GM18507 (cell line): ENCODE measurements around the gene THSD4.
"Not testable (repeated sequence)": the region's sequence is repeated elsewhere in the genome, so short reads cannot be mapped to it uniquely, and the experiment has no call there.

Experiments
- DNase-seq: peaks from one replicate; pipeline ENCODE4 v3.0.0; 2011; ENCODE audit warnings: low read depth; ENCODE audit not compliant: insufficient read length; ENCODE audit errors: extremely low spot score
- FAIRE-seq: peaks from 2 replicates; lab custom pipeline; 2011; peaks lifted over from hg19 to GRCh38; lab: Jason Lieb, UNC

The THSD4 gene

DNA sequence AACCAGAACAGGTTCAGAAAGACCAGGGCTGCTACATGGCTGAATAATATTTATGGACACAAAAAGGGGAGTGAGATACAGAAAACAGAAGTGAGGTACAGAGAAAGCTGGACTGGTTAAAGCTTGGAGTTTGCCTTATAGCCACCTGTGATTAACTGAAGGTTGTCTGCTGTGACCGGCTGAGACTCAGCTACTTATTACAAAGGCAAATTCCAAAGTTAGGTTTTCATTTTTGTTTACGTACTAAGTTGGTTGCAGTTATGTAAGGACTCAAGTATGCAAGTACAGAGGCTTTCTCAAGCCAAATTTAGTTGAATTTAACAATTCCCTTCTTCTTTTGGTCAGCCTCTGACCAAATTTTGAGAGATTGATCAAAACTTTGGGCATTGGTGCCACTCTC is 264.6 kb downstream of the THSD4 start:
- FAIRE-seq, result no peak
- no peak for DNase-seq

DNA sequence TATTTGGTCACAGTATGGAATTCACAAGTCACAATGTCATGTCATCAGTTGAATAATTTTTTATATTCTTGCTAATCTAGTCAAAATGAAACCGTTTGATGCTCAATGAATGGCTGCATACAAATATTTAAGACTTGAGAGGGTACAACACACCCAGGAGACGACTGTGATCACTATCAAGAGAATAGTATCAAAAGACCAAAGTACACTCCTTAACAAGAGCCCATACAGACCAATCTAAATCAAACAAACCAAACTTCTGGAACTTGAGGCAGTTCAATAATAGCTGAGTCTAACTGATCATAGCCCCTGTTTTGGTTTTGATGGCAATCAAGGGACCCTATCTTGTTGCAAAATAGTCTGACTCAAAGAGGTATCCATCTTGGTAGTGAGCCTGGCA is 265.1 kb downstream of the THSD4 start:
- FAIRE-seq (no peak), DNase-seq (no peak)

DNA sequence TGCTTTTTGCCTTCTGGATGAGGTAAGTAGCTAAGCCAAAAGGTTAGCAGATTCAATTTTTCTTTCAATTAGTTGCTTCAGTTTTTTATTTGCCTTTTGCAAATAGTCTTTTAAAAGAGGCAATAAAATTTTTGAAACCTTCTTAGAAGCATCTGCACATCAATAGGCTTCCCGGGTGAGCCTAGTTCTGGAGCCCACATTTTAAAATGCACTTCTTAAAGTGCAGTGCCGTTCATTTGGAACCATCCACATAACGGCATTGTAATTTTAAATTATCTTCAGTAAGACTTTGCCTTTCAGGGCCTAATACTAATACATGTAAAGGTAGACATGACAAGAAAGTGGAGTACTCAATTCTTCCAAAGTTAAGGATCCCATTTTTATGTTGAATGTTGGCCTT is 269.2 kb downstream of the THSD4 start:
- no peak for FAIRE-seq
- DNase-seq, result no peak

DNA sequence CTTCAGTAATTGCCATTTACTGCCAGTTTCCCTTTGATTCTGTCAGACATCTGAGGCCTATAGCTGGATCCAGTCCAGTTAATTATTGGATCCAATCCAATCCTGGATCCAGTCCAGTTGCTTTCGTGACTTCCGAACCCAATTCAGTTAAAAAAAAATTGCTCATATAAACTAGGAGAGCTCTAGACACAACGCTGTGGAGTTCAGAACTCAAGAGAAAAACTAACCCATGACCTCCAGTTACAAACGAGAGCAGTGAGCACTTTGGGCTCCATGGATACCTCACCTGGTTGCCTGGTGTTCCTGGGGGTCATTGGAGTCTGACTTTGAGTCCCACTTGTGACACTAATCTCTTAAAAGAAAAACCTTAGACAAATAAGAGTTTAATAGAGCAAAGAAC is 269.8 kb downstream of the THSD4 start:
- FAIRE-seq (no peak), DNase-seq (no peak)

DNA sequence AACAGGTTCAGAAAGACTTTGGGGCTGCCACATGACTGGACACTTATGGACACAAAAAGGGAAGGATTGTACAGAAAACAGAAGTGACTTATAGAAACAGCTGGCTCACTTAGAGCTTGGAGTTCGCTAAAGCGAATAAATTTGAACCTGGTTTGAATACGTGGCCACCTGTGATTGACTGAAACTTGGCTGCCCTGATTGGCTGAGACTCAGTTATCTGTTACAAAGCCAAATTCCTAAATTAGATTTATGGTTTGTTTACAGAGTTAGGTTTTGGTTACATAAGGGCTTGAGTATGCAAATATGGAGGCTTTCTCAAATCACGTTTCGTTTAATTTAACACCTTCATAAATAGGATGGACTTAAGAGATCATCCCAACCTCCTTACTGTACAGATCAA is 270.2 kb downstream of the THSD4 start:
- no peak for DNase-seq
- no peak for FAIRE-seq

DNA sequence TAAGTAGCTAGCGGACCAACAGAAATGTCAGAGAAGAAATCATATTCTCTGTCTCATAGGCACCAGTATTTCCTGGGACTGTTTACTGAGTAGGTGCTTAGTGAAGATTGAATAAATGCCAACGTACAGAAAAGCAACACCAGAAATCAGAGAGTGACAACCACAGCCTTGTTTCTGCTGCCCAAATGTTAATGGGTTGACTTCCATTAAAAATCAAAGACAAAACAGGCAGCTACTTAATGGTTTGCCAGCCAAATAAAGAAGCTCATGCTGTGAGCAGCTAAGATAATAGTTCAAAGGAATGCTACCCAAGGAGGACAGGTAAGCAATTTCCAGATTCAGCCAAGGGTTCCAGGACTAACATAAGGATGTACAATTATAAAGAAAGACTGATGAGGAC is 270.7 kb downstream of the THSD4 start:
- FAIRE-seq, result no peak
- DNase-seq, result no peak

DNA sequence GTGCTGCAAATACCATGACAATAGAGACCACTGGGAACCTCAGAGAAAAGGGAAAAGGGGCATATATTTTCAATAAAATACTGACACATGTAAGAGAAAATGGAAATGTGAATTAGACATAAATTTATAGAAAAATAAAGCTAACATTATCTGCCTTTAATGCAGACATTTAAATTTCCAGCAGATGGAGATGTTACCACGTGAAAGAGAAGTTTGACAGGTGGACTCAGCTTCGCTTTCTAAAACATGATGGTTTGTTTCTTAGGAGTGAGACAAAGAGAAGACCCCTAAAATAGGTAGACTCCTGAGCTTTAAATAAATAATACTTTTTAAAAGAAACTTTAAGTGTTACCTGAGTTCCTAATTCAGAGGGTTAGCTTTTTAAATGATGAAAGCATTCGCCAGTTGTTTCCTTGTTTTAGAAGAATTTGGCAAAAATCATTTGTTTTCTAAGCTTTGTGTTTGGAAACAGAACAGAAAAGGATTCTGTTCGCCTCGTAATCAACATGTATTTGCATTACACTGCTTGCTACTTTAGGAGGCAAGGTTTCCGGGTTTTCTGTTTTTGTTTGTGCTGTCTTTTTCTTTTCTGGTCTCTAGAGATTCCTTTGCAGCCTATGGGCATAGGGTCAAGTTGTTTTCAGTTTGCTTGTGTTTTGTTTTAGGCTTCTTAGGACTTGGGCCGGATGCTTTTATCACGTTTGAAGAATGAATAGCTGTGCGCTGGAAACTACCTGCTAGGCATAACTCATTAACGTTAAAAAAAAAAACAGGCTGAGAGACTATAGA is 271.4 kb downstream of the THSD4 start:
- no peak for DNase-seq
- no peak for FAIRE-seq

DNA sequence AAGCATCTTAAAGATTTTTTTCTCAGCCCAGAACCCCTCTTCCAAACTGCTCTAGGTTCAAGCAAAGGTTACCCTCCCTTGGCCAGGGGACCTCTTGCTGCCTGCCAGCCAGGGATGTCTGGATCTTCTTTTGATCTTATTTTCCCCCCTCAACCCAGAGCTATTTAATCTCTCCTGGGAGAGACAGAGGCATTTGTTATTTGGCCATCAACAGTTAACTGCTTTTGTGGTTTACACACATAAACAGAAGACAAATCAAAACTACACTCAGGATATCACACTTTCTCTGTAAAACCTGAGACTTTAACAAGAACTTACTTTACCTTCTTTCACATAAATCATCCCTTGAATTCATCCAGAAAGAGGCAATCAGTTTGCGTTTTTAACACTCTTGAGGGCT is 272.5 kb downstream of the THSD4 start:
- DNase-seq (no peak), FAIRE-seq (no peak)

DNA sequence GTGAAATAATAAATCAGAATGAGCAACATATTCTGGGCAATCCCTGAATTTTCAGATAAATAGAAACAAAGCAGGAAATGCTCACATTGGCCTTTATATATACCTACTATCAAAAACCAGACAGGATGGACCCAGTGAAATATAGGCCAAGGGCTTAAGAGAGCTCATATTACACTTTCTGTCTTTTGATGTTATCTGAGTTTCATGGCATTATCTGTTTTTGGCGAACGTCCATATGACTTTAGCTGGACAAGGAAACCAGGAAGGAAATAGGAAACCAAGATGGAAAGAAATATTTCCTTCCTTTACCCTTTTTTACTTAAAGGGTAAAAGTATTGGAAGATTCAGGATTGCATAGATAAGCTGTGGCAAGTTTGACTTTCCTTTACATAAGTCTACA is 274.8 kb downstream of the THSD4 start:
- no peak for FAIRE-seq
- no peak for DNase-seq

DNA sequence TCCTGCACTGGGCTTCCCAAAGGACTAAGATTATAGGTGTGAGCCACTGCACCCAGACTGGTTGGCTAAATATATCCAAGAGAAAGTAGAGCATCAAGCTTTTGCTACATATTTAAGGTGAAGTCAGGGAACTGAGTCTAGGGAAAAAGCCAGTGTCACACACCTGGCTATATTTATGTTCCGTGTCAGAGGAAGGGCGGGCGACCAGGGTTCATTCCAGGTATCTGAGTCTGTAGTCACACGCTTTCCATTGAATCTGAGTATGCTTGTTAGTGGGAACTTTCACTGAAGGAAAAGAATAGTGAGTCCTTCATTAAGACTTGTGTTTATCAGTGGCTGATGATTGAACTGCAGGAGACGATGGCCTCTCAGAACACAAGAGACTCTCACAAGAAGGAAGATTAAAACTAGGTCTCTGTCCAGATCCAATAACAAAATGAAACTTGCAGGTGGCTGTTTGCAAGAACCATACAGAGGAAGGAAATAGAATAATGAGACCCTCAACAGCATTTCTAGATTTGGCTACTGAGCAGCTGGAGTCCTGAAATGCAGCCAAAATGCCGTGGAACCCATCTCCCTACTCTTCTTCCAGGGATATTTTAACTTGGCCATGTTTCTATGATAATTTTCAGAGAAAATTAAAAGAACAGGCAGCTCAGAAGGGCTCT is 276.3 kb downstream of the THSD4 start:
- FAIRE-seq, result no peak

DNA sequence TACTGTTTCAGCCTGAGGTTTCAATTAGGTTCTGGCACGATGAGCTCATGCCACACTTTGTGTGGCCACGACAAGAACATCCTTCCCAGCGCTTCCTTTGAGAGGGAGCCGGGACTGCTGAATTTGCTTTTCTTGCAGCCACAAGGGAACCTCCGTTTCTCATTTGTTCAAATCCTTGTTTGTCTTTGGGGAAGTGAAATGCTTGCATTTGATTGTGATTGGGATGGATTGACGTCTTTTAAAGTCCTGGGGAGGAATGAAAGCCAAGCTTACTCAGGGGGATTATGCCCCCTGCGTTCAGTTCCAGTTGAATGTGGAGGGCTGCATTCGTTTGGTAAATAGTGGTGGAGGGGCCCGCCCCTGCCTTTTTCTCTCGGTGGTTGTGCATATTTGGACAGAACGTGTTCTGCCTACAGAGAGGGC is 277.6 kb downstream of the THSD4 start:
- no peak for FAIRE-seq
- DNase-seq, result no peak

More for the DNA sequence above, 276.3 kb downstream of the THSD4 start:
- DNase-seq, result no peak

DNA sequence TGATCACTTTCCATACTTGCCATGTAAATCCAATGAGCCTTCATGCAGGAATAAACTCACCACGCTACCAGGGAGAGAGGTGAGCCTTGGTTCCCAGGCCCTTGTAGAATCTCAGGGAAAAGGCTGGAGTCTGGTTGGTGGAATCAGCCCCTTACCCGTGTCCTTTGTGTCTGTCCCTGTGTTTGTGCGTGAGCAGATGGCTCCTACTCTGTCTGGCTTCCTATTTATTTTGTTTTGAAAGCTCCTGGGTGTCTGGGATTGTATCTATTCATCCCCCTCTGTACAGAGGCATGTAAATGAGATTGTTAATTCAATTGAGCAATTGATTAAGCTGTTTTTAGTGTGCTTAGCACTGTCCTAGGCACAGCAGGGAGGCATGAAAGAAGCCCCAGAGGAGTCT is 278.1 kb downstream of the THSD4 start:
- DNase-seq (no peak), FAIRE-seq (no peak)

DNA sequence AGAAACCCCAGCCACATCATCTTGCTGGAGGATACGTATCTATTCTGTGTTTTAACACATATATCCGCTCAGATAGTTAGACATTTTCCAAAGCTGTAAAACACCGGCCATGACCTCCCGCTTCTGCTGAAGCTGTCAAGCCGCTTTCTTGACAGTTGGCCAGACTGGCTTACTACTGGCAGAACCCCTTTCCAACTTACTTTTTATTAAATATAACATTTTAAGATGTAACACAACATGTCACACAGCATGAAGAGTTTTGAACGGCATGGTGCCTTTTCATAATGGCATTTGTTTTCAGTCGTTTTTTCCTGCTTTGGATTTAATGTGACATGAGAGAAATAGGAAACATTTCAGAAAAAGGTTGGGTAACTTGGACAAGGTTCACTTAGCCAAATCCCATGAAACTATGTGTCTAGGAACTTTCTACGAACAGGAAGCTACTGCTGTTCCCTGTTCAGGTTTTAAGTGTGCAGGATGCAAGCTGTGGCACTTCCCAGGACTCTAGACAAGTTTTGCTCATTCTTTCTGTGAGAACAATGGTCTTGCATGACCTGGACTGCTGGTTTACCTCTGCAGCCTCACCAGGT is 281.4 kb downstream of the THSD4 start:
- DNase-seq, result no peak
- FAIRE-seq, result no peak

DNA sequence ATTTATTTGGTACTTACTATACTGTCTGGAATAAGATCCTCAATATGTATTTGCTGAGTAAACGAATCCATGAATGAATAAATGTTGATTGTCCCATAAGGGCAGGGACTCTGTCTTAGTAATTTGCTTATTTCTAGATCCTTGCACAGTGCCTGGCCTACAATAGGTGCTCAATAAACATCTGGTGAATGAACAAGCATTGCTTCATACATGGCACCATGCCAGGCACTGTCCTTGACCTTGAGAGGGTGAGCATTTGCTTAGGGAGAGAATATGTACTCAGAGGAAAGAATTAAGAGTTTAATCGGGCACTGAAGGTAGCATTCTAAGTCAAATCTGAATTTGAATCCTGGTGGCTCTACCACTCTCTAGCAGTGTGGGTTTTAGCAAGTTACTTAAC is 282.1 kb downstream of the THSD4 start:
- no peak for DNase-seq
- no peak for FAIRE-seq

DNA sequence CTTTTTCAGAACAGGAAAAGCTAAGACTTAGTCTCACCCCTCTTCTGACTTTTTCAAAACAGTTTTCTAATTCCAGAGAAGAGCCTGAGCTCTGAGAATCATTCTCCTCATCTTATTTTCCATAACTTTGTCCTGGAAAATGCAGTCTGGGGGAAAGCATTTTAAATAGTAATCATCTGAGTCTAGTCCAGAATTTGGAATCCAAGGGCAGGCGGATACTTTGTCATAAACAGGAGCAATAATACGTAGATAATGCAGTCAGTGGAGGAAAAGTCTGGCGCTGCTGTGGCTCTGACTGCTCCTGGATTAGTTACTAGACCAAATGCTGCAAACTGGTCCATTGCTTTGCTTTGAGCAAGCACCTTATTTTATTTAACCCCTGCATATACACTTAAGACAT is 285.0 kb downstream of the THSD4 start:
- FAIRE-seq, result no peak
- DNase-seq, result no peak

DNA sequence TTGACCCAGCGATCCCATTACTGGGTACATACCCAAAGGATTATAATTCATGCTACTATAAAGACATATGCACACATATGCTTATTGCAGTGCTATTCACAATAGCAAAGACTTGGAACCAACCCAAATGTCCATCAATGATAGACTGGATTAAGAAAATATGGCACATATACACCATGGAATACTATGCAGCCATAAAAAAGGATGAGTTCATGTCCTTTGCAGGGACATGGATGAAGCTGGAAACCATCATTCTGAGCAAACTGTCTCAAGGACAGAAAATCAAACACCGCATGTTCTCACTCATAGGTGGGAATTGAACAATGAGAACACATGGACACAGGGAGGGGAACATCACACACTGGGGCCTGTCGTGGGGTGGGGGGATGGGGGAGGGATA is 286.5 kb downstream of the THSD4 start:
- not testable (repeated sequence) for DNase-seq, FAIRE-seq

DNA sequence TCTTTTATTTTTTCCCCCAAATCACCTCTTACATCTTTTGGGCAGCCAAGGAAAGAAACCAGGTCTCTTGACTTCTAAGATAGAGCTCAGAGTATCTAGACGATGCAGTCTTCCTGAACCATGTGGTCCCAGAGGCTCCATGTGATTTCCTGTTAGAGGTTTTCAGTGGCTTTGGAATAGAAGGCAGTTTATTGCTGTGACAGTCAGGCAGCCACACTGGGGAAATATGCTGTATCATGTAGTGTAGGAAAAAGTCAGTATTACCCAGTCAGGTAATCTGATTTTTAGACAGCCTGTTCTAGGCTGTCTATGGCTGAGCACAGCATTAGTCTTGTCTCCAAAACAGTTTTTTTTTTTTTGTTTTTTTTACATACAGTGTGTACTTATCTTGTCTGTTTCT is 294.3 kb downstream of the THSD4 start:
- no peak for FAIRE-seq
- no peak for DNase-seq

DNA sequence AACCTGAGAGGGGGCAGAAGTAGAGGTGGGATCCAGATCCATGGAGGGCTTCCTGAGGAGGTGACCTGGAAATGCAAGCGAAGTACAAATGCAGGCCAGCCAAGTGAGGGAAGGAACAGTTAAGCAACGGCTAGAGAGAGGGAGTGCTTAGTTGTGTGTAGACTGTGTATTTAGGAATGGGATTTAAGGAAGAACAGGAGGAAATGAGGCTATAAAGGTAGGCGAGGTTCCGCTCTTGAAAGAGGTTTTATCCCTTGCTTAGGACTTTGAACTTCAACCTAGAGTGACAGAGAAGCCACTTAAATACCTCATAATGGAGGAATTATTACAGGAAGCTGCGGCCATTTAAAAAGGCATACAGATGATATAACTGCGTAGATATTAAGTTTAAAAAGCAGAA is 295.1 kb downstream of the THSD4 start:
- DNase-seq, result no peak
- no peak for FAIRE-seq

DNA sequence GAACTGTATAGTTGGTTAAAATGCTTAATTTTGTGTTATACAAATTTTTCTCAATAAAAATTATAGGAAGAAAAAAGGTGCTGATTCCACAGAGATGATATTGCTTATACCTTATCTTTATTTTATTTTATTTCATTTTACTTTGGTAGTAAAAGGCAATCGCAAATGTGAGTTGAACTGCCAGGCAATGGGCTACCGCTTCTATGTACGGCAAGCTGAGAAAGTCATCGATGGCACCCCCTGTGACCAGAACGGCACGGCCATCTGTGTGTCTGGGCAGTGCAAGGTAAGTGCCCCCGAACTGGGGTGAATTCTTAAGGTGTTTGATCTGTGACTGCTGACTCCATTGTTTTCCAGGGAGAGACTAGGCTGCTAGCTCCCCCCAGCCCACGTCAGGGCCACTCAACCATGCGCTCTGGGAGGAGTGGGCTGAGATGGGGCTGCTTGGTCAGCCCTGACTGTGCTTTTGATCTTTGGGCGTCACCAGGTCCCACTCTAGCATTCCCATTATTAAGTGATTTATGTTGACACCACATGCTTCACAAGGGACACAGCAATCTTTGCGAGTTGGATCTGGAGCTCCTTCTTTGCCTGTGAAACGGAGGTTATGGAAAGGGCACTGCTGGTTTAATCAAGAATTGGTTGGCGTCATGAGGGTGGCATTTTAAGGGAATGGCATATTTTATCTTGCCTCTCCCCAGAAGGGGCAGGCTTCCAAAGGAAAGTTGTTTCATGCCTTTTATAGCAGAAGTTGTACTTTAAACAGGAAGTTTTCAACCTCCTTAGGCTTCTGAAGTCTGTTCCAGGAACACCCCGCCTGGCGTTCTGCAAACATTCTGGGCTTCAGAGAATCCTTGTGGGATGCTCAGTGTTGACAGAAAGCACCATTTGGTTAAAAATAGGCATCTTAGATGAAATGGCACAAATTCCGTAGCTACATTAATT is 296.5 kb downstream of the THSD4 start:
- FAIRE-seq, result no peak
- no peak for DNase-seq

DNA sequence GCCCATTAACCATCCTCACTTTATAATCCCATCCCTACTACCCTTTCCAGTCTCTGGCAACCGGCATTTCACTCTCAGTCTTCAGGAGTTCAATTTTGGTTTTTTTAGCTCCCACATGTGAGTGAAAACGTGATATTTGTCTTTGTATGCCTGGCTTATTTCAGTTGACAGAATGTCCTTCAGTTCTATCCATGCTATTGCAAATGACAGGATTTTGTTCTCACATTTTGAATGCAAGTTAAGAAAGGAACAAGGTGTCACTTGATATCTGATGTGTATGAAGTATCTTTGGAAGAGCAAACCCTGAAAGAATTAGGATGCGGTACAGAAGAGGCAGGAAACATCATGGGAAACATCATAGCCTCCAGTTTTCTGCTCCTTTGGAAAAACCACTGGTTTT is 298.1 kb downstream of the THSD4 start:
- DNase-seq (no peak), FAIRE-seq (no peak)
